Kidney epithelial cell (primary cell): ENCODE results near the gene PIK3C2G. TPM values are rescaled to one million over a fixed set of nuclear protein-coding genes. Genes with fewer than 3 reads are reported as not detected.

Source experiments
- DNase-seq: peaks from one replicate; pipeline ENCODE4 v3.0.0-alpha.2; 2010; ENCODE audit warnings: low read depth
- H3K27me3 ChIP-seq: 2 replicates; pipeline ENCODE4 v1.6.0; 2011; ENCODE audit warnings: low read length; ENCODE audit not compliant: control insufficient read depth, insufficient read depth
- H3K36me3 ChIP-seq: 2 replicates; pipeline ENCODE4 v1.5.1; 2011; ENCODE audit warnings: low read length; ENCODE audit not compliant: control insufficient read depth, insufficient read depth
- H3K4me3 ChIP-seq: 2 replicates; pipeline ENCODE4 v1.5.1; 2011; ENCODE audit warnings: low read depth, mild to moderate bottlenecking, control low read depth, low read length
- CTCF ChIP-seq: IDR thresholded peaks from 2 replicates; pipeline ENCODE4 v1.5.1; 2011; ENCODE audit warnings: mild to moderate bottlenecking, moderate library complexity, low read length, control low read depth, inconsistent platforms; ENCODE audit not compliant: insufficient read depth, poor library complexity, severe bottlenecking
- total RNA-seq: library from RNA; depleted of rRNA; stranded (reverse); fragments of >200 nt; gene quantifications from 2 replicates; pipeline ENCODE4 v1.2.3, GENCODE V29; 2015

The PIK3C2G gene
- total RNA-seq, 1 donor from 2014 or later, result 0.13 TPM

- DNase-seq, result no peak
- Histone ChIP-seq H3K36me3 (no peaks in the 10 kb centered on the region), H3K4me3 (no peak overlapping the region), H3K27me3 (no peaks in the 10 kb centered on the region)
- no peak for TF ChIP-seq CTCF
Measured at GRCh38 chr12:18551106-18551505, 289.8 kb downstream of the PIK3C2G start.

GRCh38 chr12:18551701-18552100 is 290.4 kb downstream of the PIK3C2G start:
- no peak overlapping the region for H3K4me3 ChIP-seq
- no peaks in the 10 kb centered on the region for H3K36me3 ChIP-seq
- no peak for TF ChIP-seq CTCF
- DNase-seq, result no peak
- no peaks in the 10 kb centered on the region for H3K27me3 ChIP-seq

- TF ChIP-seq CTCF, result no peak
- Histone ChIP-seq H3K4me3 (no peak overlapping the region), H3K27me3 (no peaks in the 10 kb centered on the region), H3K36me3 (no peaks in the 10 kb centered on the region)
- no peak for DNase-seq
Measured at GRCh38 chr12:18552829-18553228, 291.5 kb downstream of the PIK3C2G start.

- TF ChIP-seq CTCF, result no peak
- no peak for DNase-seq
- no peaks in the 10 kb centered on the region for H3K27me3 ChIP-seq
- H3K4me3 ChIP-seq, result no peak overlapping the region
- H3K36me3 ChIP-seq, result no peaks in the 10 kb centered on the region
Measured at GRCh38 chr12:18556161-18556560, 294.8 kb downstream of the PIK3C2G start.

GRCh38 chr12:18559242-18559641 is 297.9 kb downstream of the PIK3C2G start:
- Histone ChIP-seq H3K4me3 (no peak overlapping the region), H3K27me3 (no peaks in the 10 kb centered on the region), H3K36me3 (no peaks in the 10 kb centered on the region)
- no peak for TF ChIP-seq CTCF
- no peak for DNase-seq

- DNase-seq, result no peak
- TF ChIP-seq CTCF, result no peak
- Histone ChIP-seq H3K36me3 (no peaks in the 10 kb centered on the region), H3K4me3 (no peak overlapping the region), H3K27me3 (no peaks in the 10 kb centered on the region)
Measured at GRCh38 chr12:18562531-18562930, 301.2 kb downstream of the PIK3C2G start.
